SK-N-MC (cell line): ENCODE measurements around the gene ZNF407.

ENCODE experiments used
- DNase-seq: peaks from one replicate; pipeline ENCODE4 v3.0.0-alpha.2; 2011; ENCODE audit warnings: low read depth, low spot score
- H3K27ac ChIP-seq: fragments of 200-600 bp; sonication (generic); 2 replicates; pipeline ENCODE4 v1.5.1; 2016; ENCODE audit warnings: mixed run types
- H3K36me3 ChIP-seq: fragments of 200-600 bp; sonication (generic); 2 replicates; pipeline ENCODE4 v1.6.1; 2017; ENCODE audit warnings: antibody characterized with exemption, low read length, mixed read lengths; ENCODE audit not compliant: insufficient read depth
- H3K4me3 ChIP-seq: fragments of 200-600 bp; sonication (generic); 2 replicates; pipeline ENCODE4 v1.5.1; 2016
- H3K9ac ChIP-seq: fragments of 200-600 bp; sonication (generic); 2 replicates; pipeline ENCODE4 v1.8.0; 2017; ENCODE audit warnings: mixed run types, mixed read lengths; ENCODE audit not compliant: insufficient read length
- H3K9me3 ChIP-seq: fragments of 200-600 bp; sonication (generic); 2 replicates; pipeline ENCODE4 v1.6.1; 2017; ENCODE audit warnings: low read depth, mild to moderate bottlenecking, antibody characterized with exemption, low read length, moderate library complexity, mixed read lengths
- EZH2 ChIP-seq: fragments of 200-600 bp; sonication (generic); IDR thresholded peaks from one replicate; pipeline ENCODE4 v1.6.1; 2017; ENCODE audit warnings: antibody characterized with exemption
- FOXP2 ChIP-seq: optimal IDR thresholded peaks from 2 replicates; pipeline ENCODE3; 2011; ENCODE audit warnings: mild to moderate bottlenecking, moderate library complexity; ENCODE audit not compliant: insufficient read depth; ENCODE audit errors: extremely low read length, control extremely low read depth
- POLR2AphosphoS5 ChIP-seq: IDR thresholded peaks from 2 replicates; pipeline ENCODE4 v1.6.1; 2012; ENCODE audit warnings: mild to moderate bottlenecking, low read depth, low read length, borderline replicate concordance

The ZNF407 gene

GRCh38 chr18:74745633-74746403, 148.1 kb downstream of the ZNF407 start:
- H3K9ac ChIP-seq, result no peak overlapping the region
- no peaks in the 10 kb centered on the region for H3K36me3 ChIP-seq
- no peak for DNase-seq
- TF ChIP-seq POLR2AphosphoS5, result no peak
- no peak for TF ChIP-seq EZH2
- no peak for TF ChIP-seq FOXP2
- no peak overlapping the region for H3K4me3 ChIP-seq
- H3K27ac ChIP-seq, result no peak overlapping the region
- no peaks in the 10 kb centered on the region for H3K9me3 ChIP-seq

DNA sequence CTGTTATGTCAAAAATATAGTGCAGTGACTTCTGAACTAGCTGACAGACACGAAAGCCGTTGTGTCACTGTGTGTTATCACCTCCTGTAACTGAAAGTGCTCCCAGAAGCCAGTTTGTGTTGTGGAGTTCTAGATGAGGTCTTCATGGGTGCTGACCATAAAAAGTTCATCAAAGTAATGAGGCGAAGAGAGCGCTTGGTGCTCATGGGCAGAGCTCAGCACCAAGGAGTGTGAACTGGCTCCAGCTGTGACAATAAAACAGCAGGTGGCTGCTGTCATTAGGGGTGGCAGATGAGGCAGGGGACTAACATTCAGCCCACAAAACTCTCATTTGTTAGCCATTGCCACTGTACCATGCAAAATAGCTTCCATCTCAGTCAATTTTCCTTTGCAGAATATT, 151.1 kb downstream of the ZNF407 start:
- no peaks in the 10 kb centered on the region for H3K9me3 ChIP-seq
- H3K4me3 ChIP-seq, result no peak overlapping the region
- TF ChIP-seq EZH2, result no peak
- no peak for TF ChIP-seq FOXP2
- TF ChIP-seq POLR2AphosphoS5, result no peak
- no peak overlapping the region for H3K9ac ChIP-seq
- no peak for DNase-seq
- H3K36me3 ChIP-seq, result no peaks in the 10 kb centered on the region
- H3K27ac ChIP-seq, result no peak overlapping the region

- no peaks in the 10 kb centered on the region for H3K9me3 ChIP-seq
- H3K4me3 ChIP-seq, result no peak overlapping the region
- TF ChIP-seq FOXP2 (no peak), EZH2 (no peak), POLR2AphosphoS5 (no peak)
- H3K27ac ChIP-seq, result no peak overlapping the region
- no peak overlapping the region for H3K9ac ChIP-seq
- no peak for DNase-seq
- no peaks in the 10 kb centered on the region for H3K36me3 ChIP-seq
Observed at GRCh38 chr18:74758995-74759394, 161.3 kb downstream of the ZNF407 start.

DNA sequence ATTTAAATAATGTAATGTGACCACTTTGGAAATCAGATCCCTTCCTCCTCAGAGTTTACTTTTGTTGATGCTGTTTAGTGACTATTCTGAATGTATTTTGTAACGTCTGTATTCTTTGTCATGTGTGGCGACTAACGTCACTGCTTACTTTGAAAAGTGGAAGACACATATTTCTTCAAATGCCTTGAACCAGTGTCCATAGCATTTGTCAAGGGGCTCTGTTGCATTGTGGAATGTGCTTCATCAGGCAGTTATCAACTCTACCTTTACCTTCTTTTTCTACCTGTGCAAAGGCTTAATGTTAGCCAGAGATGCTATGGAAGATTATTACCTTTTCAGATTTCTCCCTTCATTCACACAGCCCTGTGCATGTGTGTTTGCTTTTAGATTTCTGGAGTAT, 162.4 kb downstream of the ZNF407 start:
- Histone ChIP-seq H3K36me3 (no peaks in the 10 kb centered on the region), H3K27ac (no peak overlapping the region), H3K9me3 (no peaks in the 10 kb centered on the region), H3K9ac (no peak overlapping the region), H3K4me3 (no peak overlapping the region)
- no peak for DNase-seq
- no peak for TF ChIP-seq FOXP2
- TF ChIP-seq POLR2AphosphoS5, result no peak
- no peak for TF ChIP-seq EZH2

DNA sequence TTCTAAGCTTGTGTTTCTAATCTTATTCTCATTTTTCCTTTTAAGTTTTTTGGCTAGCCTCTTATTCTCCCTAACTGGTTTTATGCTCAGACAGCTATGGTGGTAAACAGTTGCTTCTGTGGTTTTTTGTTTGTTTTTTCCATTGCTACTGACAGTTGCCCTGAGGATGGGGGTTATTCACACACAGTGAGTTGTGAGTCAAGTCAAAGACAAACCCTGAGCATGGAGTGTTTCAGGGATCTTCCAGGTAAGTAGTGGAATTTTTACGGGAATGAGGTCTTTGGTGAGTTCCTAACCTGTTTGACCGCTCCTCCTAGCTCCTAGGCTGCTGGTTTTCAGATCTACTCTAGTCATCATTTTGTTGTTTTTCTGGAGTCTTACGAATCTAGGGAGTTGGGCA, 162.8 kb downstream of the ZNF407 start:
- no peaks in the 10 kb centered on the region for H3K9me3 ChIP-seq
- no peak for DNase-seq
- H3K27ac ChIP-seq, result no peak overlapping the region
- H3K4me3 ChIP-seq, result no peak overlapping the region
- no peak overlapping the region for H3K9ac ChIP-seq
- no peak for TF ChIP-seq FOXP2
- no peak for TF ChIP-seq POLR2AphosphoS5
- no peak for TF ChIP-seq EZH2
- no peaks in the 10 kb centered on the region for H3K36me3 ChIP-seq

- no peak overlapping the region for H3K27ac ChIP-seq
- no peak for DNase-seq
- no peak overlapping the region for H3K9ac ChIP-seq
- no peak for TF ChIP-seq FOXP2
- no peak for TF ChIP-seq EZH2
- no peak for TF ChIP-seq POLR2AphosphoS5
- H3K9me3 ChIP-seq, result no peaks in the 10 kb centered on the region
- H3K36me3 ChIP-seq, result no peaks in the 10 kb centered on the region
- H3K4me3 ChIP-seq, result no peak overlapping the region
Observed at GRCh38 chr18:74766251-74766650, 168.6 kb downstream of the ZNF407 start.

GRCh38 chr18:74768096-74768495, 170.4 kb downstream of the ZNF407 start:
- DNase-seq, result no peak
- Histone ChIP-seq H3K9me3 (no peaks in the 10 kb centered on the region), H3K4me3 (no peak overlapping the region), H3K9ac (no peak overlapping the region), H3K27ac (no peak overlapping the region), H3K36me3 (no peaks in the 10 kb centered on the region)
- TF ChIP-seq POLR2AphosphoS5 (no peak), EZH2 (no peak), FOXP2 (no peak)

DNA sequence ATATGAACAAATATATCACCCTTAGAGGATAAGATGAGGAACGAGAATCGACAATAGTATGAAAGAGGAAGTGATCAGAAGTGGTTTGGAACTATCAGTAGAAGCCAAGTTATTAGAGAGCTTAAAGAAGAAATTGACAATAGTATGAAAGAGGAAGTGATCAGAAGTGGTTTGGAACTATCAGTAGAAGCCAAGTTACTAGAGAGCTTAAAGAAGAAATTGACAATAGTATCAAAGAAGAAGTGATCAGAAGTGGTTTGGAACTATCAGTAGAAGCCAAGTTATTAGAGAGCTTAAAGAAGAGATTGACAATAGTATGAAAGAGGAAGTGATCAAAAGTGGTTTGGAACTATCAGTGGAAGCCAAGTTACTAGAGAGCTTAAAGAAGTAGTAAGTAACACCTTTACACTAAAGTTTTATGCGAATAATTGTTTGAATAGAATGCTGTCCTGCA, 175.5 kb downstream of the ZNF407 start:
- no peak overlapping the region for H3K27ac ChIP-seq
- H3K9ac ChIP-seq, result no peak overlapping the region
- H3K9me3 ChIP-seq, result no peaks in the 10 kb centered on the region
- no peaks in the 10 kb centered on the region for H3K36me3 ChIP-seq
- no peak overlapping the region for H3K4me3 ChIP-seq
- DNase-seq, result no peak
- TF ChIP-seq EZH2, result no peak
- no peak for TF ChIP-seq FOXP2
- no peak for TF ChIP-seq POLR2AphosphoS5

GRCh38 chr18:74774486-74774885, 176.8 kb downstream of the ZNF407 start:
- TF ChIP-seq EZH2 (no peak), POLR2AphosphoS5 (no peak), FOXP2 (no peak)
- H3K9me3 ChIP-seq, result no peaks in the 10 kb centered on the region
- H3K4me3 ChIP-seq, result no peak overlapping the region
- H3K36me3 ChIP-seq, result no peaks in the 10 kb centered on the region
- DNase-seq, result no peak
- no peak overlapping the region for H3K9ac ChIP-seq
- no peak overlapping the region for H3K27ac ChIP-seq
